ENCODE measurements around the gene NEK9. TPM values are rescaled to one million over a fixed set of nuclear protein-coding genes. Genes with fewer than 3 reads are reported as not detected.
A peak's percentile ranks its signal among the peaks of the same experiment; 100 is the strongest.

NEK9 gene
- total RNA-seq, 1 experiment from 2014 or later = 40.7 TPM

DNA sequence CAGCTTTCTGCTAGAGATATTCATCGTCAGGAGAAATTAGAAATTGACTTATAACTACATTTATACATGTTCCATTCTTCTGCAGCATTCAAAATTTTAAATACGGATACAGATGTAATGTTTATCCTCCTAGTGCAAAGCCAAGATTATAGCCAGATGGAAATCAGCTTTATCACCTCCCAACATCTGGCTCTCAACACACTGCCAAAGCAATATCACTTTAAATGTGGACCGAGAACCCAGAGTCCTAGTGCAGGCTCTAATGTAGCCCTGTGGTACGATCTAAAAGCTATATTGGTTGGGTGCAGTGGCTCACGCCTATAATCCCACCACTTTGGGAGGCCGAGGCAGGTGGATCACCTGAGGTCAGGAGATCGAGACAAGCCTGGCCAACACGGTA, 82.1 kb downstream of the NEK9 start:
- TF ChIP-seq, protein P1, sequence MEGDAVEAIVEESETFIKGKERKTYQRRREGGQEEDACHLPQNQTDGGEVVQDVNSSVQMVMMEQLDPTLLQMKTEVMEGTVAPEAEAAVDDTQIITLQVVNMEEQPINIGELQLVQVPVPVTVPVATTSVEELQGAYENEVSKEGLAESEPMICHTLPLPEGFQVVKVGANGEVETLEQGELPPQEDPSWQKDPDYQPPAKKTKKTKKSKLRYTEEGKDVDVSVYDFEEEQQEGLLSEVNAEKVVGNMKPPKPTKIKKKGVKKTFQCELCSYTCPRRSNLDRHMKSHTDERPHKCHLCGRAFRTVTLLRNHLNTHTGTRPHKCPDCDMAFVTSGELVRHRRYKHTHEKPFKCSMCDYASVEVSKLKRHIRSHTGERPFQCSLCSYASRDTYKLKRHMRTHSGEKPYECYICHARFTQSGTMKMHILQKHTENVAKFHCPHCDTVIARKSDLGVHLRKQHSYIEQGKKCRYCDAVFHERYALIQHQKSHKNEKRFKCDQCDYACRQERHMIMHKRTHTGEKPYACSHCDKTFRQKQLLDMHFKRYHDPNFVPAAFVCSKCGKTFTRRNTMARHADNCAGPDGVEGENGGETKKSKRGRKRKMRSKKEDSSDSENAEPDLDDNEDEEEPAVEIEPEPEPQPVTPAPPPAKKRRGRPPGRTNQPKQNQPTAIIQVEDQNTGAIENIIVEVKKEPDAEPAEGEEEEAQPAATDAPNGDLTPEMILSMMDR (IDR thresholded peaks at IDR 0.05) = no peak
- TF ChIP-seq, protein P2, sequence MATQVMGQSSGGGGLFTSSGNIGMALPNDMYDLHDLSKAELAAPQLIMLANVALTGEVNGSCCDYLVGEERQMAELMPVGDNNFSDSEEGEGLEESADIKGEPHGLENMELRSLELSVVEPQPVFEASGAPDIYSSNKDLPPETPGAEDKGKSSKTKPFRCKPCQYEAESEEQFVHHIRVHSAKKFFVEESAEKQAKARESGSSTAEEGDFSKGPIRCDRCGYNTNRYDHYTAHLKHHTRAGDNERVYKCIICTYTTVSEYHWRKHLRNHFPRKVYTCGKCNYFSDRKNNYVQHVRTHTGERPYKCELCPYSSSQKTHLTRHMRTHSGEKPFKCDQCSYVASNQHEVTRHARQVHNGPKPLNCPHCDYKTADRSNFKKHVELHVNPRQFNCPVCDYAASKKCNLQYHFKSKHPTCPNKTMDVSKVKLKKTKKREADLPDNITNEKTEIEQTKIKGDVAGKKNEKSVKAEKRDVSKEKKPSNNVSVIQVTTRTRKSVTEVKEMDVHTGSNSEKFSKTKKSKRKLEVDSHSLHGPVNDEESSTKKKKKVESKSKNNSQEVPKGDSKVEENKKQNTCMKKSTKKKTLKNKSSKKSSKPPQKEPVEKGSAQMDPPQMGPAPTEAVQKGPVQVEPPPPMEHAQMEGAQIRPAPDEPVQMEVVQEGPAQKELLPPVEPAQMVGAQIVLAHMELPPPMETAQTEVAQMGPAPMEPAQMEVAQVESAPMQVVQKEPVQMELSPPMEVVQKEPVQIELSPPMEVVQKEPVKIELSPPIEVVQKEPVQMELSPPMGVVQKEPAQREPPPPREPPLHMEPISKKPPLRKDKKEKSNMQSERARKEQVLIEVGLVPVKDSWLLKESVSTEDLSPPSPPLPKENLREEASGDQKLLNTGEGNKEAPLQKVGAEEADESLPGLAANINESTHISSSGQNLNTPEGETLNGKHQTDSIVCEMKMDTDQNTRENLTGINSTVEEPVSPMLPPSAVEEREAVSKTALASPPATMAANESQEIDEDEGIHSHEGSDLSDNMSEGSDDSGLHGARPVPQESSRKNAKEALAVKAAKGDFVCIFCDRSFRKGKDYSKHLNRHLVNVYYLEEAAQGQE (IDR thresholded peaks at IDR 0.05; ENCODE audit: insufficient read depth in 1 of 2, low read depth in 2 of 2, low read length in 1 of 2) = no peak
- TF ChIP-seq SIN3A (IDR thresholded peaks at IDR 0.05; ENCODE audit: borderline replicate concordance, insufficient read depth, low read depth, low read length) = no peak
- no peak for TF ChIP-seq POLR2AphosphoS5 (IDR thresholded peaks at IDR 0.05; ENCODE audit: low read depth, low read length)
- no peak for TF ChIP-seq TCF7L2 (IDR thresholded peaks at IDR 0.05; ENCODE audit: low read depth, low read length)
- intact Hi-C loops (cut with micrococcal nuclease; ENCODE audit: unreplicated experiment) (no loop called here), in situ Hi-C loops (cut with HindIII; ENCODE audit: low pct_unique_long_range_greater_than_20kb, low sequenced_read_pairs) (no loop called here)
- H3K4me3 ChIP-seq (ENCODE audit: low read depth in 2 of 2, low read length in 2 of 2) = no peak overlapping the region
- CTCF ChIA-PET = interaction anchor here (0.6 kb wide), 1 partner anchor 184 kb away, joined by 4 read pairs; no protein-coding TSS in a partner anchor
- no TSS peak for BruUV-seq (replicated peaks)
- DNase-seq (ENCODE audit: low read depth, low spot score) = no peak
- H3K36me3 ChIP-seq (ENCODE audit: control insufficient read depth, insufficient read depth, low read length) = no peaks in the 10 kb centered on the region
- no peaks in the 10 kb centered on the region for H3K27me3 ChIP-seq (ENCODE audit: control insufficient read depth, insufficient read depth, low read length)
- no peak for ATAC-seq
- POLR2A ChIA-PET = no interaction called here
- H3K27ac ChIP-seq (ENCODE audit: low read length) = no peak overlapping the region
- no peaks in the 10 kb centered on the region for H3K9me3 ChIP-seq (ENCODE audit: control insufficient read depth, insufficient read depth, low read depth, low read length)
- H3K4me1 ChIP-seq (ENCODE audit: control insufficient read depth, insufficient read depth, low read length) = peaks cover 17% of the 10 kb centered on the region

DNA sequence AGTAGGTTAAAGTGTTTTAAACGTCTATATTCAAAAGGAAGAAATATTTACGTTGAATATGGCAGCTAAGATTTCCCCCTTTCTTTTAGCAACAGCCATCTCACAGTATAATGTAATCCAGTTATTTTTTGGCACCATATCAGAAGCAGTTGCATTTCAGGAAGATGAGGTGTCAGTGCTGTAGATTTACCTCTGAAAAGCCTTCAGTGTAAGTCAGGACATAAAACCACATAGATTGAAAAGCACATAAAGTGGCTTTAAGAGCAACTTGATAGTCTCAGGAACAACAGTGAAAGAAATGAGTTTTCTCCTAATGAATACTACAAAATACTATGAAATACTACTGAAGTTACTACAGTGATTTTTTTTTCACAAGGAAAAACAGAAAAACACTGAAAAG, 82.5 kb downstream of the NEK9 start:
- BruUV-seq (replicated peaks) = no TSS peak
- intact Hi-C loops (cut with micrococcal nuclease; ENCODE audit: unreplicated experiment) = no loop called here
- H3K36me3 ChIP-seq (ENCODE audit: control insufficient read depth, insufficient read depth, low read length) = no peaks in the 10 kb centered on the region

More for the DNA sequence above, 82.5 kb downstream of the NEK9 start:
- in situ Hi-C loops (cut with HindIII; ENCODE audit: low pct_unique_long_range_greater_than_20kb, low sequenced_read_pairs) = no loop called here
- no peak for DNase-seq (ENCODE audit: low read depth, low spot score)
- Histone ChIP-seq H3K4me3 (ENCODE audit: low read depth in 2 of 2, low read length in 2 of 2) (no peak overlapping the region), H3K9me3 (ENCODE audit: control insufficient read depth, insufficient read depth, low read depth, low read length) (no peaks in the 10 kb centered on the region), H3K27me3 (ENCODE audit: control insufficient read depth, insufficient read depth, low read length) (no peaks in the 10 kb centered on the region), H3K4me1 (ENCODE audit: control insufficient read depth, insufficient read depth, low read length) (peaks cover 17% of the 10 kb centered on the region), H3K27ac (ENCODE audit: low read length) (peak overlapping the region; percentile 12; the same call in 1 of the 2 replicates)
- ChIA-PET POLR2A (no interaction called here), CTCF (no interaction called here)
- no peak for TF ChIP-seq TCF7L2 (IDR thresholded peaks at IDR 0.05; ENCODE audit: low read depth, low read length)
- TF ChIP-seq, protein P2 (IDR thresholded peaks at IDR 0.05; ENCODE audit: insufficient read depth in 1 of 2, low read depth in 2 of 2, low read length in 1 of 2) = no peak
- TF ChIP-seq SIN3A (IDR thresholded peaks at IDR 0.05; ENCODE audit: borderline replicate concordance, insufficient read depth, low read depth, low read length) = no peak
- no peak for TF ChIP-seq POLR2AphosphoS5 (IDR thresholded peaks at IDR 0.05; ENCODE audit: low read depth, low read length)
- TF ChIP-seq, protein P1 (IDR thresholded peaks at IDR 0.05) = no peak
- no peak; the same call in 1 of the 2 replicates for ATAC-seq
